KOPT-K1 (cell line): ENCODE data around the gene CYP2W1.
"Not testable (repeated sequence)": the region's sequence is repeated elsewhere in the genome, so short reads cannot be mapped to it uniquely, and the experiment has no call there.

Experiments used
- H3K27ac ChIP-seq: fragments of 200-600 bp; sonication (generic); 2 replicates; pipeline ENCODE4 v1.5.1; 2016; ENCODE audit warnings: antibody characterized with exemption, mild to moderate bottlenecking, low read depth, low read length; ENCODE audit not compliant: poor library complexity, severe bottlenecking
- H3K36me3 ChIP-seq: fragments of 200-600 bp; sonication (generic); 2 replicates; pipeline ENCODE4 v1.5.1; 2017; ENCODE audit warnings: antibody characterized with exemption, mild to moderate bottlenecking, low read length, moderate library complexity; ENCODE audit not compliant: insufficient read depth
- H3K9me3 ChIP-seq: fragments of 200-600 bp; sonication (generic); 2 replicates; pipeline ENCODE4 v1.5.1; 2017; ENCODE audit warnings: antibody characterized with exemption, low read length, mild to moderate bottlenecking; ENCODE audit not compliant: insufficient read depth, poor library complexity, severe bottlenecking

The CYP2W1 gene

GRCh38 chr7:1025743-1026581 is 43.0 kb downstream of the CYP2W1 start:
- H3K27ac ChIP-seq: no peak overlapping the region
- peaks cover 14% of the 10 kb centered on the region for H3K9me3 ChIP-seq
- no peaks in the 10 kb centered on the region for H3K36me3 ChIP-seq

GRCh38 chr7:1026721-1027161 is 43.8 kb downstream of the CYP2W1 start:
- H3K9me3 ChIP-seq: peaks cover 6% of the 10 kb centered on the region
- no peak overlapping the region for H3K27ac ChIP-seq
- no peaks in the 10 kb centered on the region for H3K36me3 ChIP-seq

- no peak overlapping the region for H3K27ac ChIP-seq
- no peaks in the 10 kb centered on the region for H3K36me3 ChIP-seq
- H3K9me3 ChIP-seq: no peaks in the 10 kb centered on the region
Observed at GRCh38 chr7:1027242-1028043, 44.5 kb downstream of the CYP2W1 start.

GRCh38 chr7:1028044-1028770 is 45.2 kb downstream of the CYP2W1 start:
- Histone ChIP-seq H3K36me3 (no peaks in the 10 kb centered on the region), H3K27ac (no peak overlapping the region), H3K9me3 (no peaks in the 10 kb centered on the region)

GRCh38 chr7:1028775-1029636 is 46.0 kb downstream of the CYP2W1 start:
- Histone ChIP-seq H3K27ac (no peak overlapping the region), H3K36me3 (no peaks in the 10 kb centered on the region), H3K9me3 (no peaks in the 10 kb centered on the region)

- H3K36me3 ChIP-seq: no peaks in the 10 kb centered on the region
- H3K27ac ChIP-seq: no peak overlapping the region
- no peaks in the 10 kb centered on the region for H3K9me3 ChIP-seq
Observed at GRCh38 chr7:1029637-1030443, 46.9 kb downstream of the CYP2W1 start.

GRCh38 chr7:1030444-1031070 is 47.6 kb downstream of the CYP2W1 start:
- Histone ChIP-seq H3K36me3 (no peaks in the 10 kb centered on the region), H3K27ac (no peak overlapping the region), H3K9me3 (peaks cover 6% of the 10 kb centered on the region)

GRCh38 chr7:1031716-1032455 is 48.9 kb downstream of the CYP2W1 start:
- H3K36me3 ChIP-seq: peaks cover 6% of the 10 kb centered on the region; the same call in 1 of the 2 replicates
- no peak overlapping the region for H3K27ac ChIP-seq
- peaks cover 15% of the 10 kb centered on the region for H3K9me3 ChIP-seq

GRCh38 chr7:1032536-1033181 is 49.7 kb downstream of the CYP2W1 start:
- no peak overlapping the region for H3K27ac ChIP-seq
- peaks cover 6% of the 10 kb centered on the region; the same call in 1 of the 2 replicates for H3K36me3 ChIP-seq
- H3K9me3 ChIP-seq: peaks cover 15% of the 10 kb centered on the region

- peaks cover 15% of the 10 kb centered on the region for H3K9me3 ChIP-seq
- H3K27ac ChIP-seq: no peak overlapping the region
- peaks cover 6% of the 10 kb centered on the region; the same call in 1 of the 2 replicates for H3K36me3 ChIP-seq
Observed at GRCh38 chr7:1033546-1034145, 50.7 kb downstream of the CYP2W1 start.

GRCh38 chr7:1034769-1035168 is 51.8 kb downstream of the CYP2W1 start:
- H3K27ac ChIP-seq, H3K36me3 ChIP-seq: not testable (repeated sequence)

More at GRCh38 chr7:1034769-1035168, 51.8 kb downstream of the CYP2W1 start:
- peaks cover 15% of the 10 kb centered on the region for H3K9me3 ChIP-seq
